AG09319 (cell line): ENCODE results near the gene JUN.

Experiments
- DNase-seq: peaks from one replicate; pipeline ENCODE4 v3.0.0-alpha.2; 2010; ENCODE audit warnings: low read depth; ENCODE audit errors: extremely low read depth
- CTCF ChIP-seq: IDR thresholded peaks from 2 replicates; pipeline ENCODE4 v1.5.1; 2011; ENCODE audit warnings: low read depth, mild to moderate bottlenecking, inconsistent platforms, low read length, moderate library complexity

JUN gene

DNA sequence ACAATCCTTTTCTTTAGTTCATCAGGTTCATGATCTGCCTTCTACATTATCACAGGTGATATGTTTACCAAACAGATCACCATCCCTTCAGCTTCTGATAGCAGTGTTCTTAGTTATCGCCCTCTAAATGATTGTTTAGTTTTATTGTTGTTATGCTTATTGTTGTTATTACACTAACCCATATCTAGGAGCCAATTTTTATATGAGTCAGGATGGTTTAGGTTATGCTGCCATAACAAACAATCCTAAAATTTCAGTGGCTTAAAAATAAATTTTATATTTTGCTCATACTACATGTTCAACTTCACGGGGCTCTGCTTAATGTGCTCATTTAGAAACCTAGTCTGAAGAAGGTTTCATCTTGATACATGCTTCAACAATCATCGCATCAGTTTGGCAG, 4.4 kb upstream of the JUN start:
- DNase-seq, result no peak
- no peak for TF ChIP-seq CTCF

- DNase-seq, result no peak
- TF ChIP-seq CTCF, result no peak
These were observed 3.0 kb upstream of the JUN start for GRCh38 chr1:58786927-58787245.

- no peak for TF ChIP-seq CTCF
- no peak for DNase-seq
These were observed 2.5 kb upstream of the JUN start for GRCh38 chr1:58786184-58786926.

DNA sequence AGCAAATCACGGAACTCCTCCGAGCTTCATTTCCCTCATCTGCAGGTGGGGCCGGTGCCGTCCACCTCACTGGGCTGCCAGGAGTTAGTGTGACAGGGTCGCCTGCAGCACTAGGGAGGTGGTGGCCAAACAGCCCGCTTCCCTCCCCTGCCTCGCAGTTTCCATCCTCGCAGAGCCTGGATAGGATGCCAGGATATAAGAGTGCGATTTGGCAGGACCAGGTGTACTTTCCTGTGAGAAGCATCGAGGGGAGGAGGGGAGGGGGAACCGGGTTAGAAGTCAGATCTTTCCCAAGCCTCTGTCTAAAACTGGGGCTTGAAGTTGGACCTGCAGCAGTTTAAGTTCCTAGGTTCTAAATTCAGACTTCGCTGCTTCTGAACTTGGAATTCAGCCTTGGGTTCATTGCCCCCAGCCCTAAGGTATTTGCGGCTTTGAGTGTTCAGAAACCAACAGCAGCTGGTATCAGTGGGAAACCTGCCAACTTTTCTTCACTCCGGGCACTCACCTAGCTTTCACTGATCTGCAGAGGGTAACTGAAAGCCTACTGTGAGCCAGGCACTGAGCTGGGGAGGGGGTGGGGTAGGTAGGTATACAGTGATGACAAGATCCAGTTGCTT, 1.7 kb upstream of the JUN start:
- DNase-seq, result no peak
- no peak for TF ChIP-seq CTCF

- peak; percentile 78 for TF ChIP-seq CTCF
- DNase-seq, result peak; percentile 92
These were observed 1.1 kb upstream of the JUN start for GRCh38 chr1:58784758-58785441.

DNA sequence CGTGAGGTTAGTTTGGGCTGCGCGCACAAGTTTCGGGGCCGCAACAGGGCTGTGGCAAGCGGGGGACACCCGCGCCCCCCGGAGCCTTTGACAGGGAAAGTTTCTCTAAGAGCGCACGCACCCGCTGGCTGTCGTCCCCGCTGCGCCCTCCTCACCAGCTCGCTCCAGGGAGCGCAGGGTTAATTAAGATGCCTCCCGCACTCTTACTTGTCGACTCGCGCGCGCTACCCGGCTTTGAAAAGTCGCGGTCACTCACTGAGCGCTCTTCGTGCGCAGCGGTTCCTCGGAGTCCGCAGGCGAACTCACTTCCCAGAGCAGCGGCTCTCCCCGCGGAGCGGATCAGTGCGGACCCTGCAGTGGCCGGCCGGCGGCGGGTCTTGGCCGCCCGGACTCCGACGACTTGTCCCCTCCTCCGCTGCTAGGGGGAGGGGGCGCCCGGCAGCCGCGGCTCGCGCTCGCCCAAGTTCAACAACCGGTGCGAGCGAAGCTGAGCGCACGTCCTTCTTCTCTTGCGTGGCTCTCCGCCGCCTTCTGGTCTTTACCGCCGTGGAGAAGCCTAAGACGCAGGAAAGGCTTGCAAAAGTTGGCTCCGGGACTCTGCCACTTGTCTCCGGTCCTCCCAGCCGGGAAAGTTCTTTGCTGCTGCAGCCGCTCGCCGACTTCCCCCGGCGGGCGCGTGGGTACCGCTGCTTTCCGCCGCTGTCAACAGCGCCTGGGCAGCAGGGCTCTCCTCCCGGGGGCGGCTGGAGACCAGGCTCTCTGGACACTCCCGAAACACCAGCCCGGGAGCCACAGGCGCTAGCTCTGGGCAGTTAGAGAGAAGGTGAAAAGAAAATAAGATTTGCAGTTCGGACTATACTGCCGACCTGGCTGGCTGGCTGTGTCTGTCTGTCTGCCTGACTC, 506 bp downstream of the JUN start:
- no peak for TF ChIP-seq CTCF
- no peak for DNase-seq
